Right lobe of liver (tissue), 4 donors: ENCODE results near the gene CDH8.

ENCODE experiments used
- CTCF ChIP-seq, 4 donors: fragments of 200-600 bp in 3 of 4; fragments of 450-650 bp in 1 of 4; IDR thresholded peaks; one replicate each; pipeline versions ENCODE4 v1.5.1 to v1.8.0; 2016 to 2022; ENCODE audit warnings: antibody characterized with exemption in 4 of 4, mild to moderate bottlenecking in 2 of 4
- POLR2A ChIP-seq: fragments of 450-650 bp; IDR thresholded peaks from one replicate; pipeline ENCODE4 v1.6.1; 2017; ENCODE audit warnings: antibody characterized with exemption, mild to moderate bottlenecking
- donor health status: DM: no; HTN: no; CAD: no.
- donor health status: DM: no; HTN: no; CAD: no.
- donor health status: DM: no; HTN: yes; CAD: no.

DNA sequence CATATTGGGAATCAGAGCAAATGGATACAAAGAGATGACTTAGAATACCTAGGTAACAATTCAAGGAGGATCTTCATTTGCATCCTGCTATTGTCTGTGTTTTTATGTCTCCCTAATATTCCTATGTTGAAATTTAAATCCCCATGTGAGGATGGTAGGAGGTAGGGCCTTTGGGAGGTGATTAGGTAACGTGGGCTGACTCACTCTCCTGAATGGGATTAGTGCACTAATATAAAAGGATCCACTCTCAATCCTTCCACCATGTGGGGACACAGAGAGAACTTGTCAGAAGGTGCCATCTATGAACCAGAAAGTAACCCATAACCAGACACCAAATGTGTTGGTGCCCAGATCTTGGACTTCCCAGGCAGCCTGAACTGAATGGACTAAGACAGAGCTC, 83.4 kb downstream of the CDH8 start:
- no peak for TF ChIP-seq POLR2A
- TF ChIP-seq CTCF (IDR thresholded peaks at IDR 0.05), result no peak
